Midbrain (tissue), 1 donor: ENCODE measurements around the gene SAPCD1.

Source experiments
- DNase-seq: peaks from one replicate; lab custom pipeline; 2025; lab: John Stamatoyannopoulos, UW

Gene SAPCD1

DNA sequence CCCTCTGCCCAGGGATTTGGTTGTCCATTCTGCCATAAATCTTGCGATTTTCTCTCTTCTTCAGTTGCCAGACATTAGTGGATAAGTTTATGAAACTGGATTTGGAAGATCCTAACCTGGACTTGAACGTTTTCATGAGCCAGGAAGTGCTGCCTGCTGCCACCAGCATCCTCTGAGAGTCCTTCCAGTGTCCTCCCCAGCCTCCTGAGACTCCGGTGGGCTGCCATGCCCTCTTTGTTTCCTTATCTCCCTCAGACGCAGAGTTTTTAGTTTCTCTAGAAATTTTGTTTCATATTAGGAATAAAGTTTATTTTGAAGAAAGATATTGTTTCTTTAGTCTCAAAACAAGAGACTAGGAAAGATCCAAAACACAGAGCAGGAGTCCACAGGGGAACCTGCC lies at the start of gene SAPCD1:
Gene SAPCD1 (plus strand): TSS at position 301 of the 400 bp plus-strand sequence. CDS start 399 bp downstream, outside the sequence.
- no peak for DNase-seq

DNA sequence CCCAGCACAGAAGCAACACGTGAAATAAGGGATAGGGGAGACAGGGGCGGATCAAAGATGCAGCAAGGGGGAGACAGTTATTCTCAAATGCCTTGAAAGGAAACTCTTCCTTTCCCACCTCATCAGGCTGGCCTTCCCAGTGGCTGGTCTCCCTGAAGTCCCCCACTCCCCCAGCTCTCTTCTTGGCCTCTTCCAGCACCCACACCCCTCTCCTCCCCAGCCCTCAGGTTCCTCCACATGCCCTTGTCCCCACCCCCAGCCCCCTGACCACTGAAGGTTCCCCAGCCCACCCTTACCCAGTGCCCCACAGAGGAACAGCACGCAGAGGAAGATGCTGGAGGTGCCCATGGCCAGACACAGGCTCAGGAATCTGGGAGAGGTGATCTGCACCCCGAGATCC lies 49.0 kb upstream of the SAPCD1 start:
- DNase-seq = no peak

DNA sequence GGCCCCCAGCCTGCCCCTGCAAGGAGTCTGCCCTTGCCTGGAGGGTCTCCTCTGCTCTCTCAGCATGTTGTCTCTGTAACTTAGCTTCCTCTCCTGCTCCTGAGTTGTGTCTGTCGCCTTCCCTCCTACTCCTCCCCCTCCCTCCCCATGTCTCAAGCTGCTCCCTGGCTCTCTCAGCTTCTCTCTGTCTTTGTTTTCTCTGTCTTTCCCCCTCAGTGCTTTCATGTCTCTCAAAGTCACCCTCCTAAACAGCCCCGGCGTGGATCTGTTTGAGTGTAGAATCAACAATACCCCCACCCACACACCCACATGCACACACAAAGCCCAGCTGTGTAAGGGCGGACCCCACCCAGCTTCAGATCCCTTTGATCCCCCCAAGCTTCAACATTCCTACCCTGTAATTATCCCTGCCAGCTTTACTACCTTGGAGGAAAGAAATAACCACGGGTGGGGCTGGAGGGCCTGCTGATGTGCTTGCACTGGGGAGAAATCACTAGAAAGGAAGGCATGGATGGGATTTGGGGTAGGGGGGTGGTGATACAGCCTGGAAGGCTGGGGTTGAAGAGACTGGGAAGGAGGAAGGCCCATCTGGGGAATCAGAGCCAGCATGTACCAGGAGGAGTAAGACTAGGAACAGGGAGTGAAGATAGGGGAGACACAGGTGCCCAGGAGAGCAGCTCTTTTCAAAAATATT lies 48.3 kb upstream of the SAPCD1 start:
- no peak for DNase-seq

DNA sequence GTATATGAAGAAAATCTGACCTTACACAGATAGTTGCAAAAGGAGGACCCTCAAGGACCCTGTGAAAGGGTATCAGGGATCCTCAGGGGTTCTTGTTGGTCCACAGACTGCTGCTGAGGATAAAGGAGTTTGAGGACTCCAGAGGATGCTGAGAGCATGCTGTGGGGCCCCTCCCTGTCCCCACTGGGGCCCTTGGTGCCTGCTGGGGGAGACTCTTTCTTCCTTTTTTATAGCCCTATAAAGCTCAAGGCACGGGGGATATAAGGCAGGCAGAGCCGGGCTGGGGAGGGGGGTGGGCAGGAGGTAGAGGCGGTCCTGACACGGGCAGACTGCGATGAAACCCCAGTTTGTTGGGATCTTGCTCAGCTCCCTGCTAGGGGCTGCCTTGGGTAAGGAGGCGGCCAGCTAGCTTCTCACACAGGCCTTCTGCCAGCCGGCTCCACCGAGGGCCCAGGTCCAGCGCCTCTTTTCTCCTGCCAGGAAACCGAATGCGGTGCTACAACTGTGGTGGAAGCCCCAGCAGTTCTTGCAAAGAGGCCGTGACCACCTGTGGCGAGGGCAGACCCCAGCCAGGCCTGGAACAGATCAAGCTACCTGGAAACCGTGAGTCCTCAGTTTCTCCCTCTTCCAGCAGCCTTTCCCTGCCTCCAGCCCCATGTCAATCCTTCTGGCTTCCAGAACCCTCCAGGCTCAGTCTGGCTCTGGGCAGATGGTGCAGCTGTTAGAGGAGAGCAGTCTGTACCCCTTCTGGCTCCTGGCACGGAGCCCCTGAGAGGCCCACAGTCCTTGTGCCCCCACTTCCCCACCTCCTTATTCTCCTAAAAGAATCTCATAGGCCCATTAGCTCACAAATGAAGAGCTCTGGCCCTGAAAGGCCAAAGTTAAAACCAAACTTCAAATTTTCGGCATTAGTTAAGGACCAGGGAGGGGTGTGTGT lies 47.2 kb upstream of the SAPCD1 start, which contains the start of gene LY6G6D:
Gene LY6G6D (plus strand): TSS at position 327 of the 937 bp plus-strand sequence. CDS start 8 bp downstream, at position 335.
- DNase-seq = no peak

GRCh38 chr6:31717499-31718222 lies 44.8 kb upstream of the SAPCD1 start:
- DNase-seq = no peak

- DNase-seq = no peak
Observed at GRCh38 chr6:31718265-31718664, 44.2 kb upstream of the SAPCD1 start.

DNA sequence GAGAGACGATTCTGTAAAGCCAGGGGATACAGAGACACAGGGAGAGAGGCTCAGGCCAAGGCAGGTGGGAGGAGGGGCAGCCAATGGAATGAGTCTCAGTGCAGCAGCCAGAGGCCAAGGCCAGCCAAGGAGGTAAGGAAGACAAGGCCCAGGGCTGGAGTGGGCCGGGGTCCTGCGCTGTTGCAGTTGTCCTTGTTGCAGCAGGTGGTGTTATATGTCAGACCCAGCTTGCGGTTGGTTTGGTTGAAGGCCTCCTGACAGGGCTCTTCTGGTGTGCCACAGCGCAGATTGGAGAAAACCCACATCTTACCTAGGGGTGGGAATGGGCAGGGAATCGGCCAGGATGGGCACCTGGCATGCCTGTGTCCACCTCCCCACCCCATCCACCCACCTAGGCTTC lies 43.5 kb upstream of the SAPCD1 start:
- DNase-seq = no peak

- no peak for DNase-seq
Observed at GRCh38 chr6:31720196-31720770, 42.2 kb upstream of the SAPCD1 start.

- no peak for DNase-seq
Observed at GRCh38 chr6:31721351-31722020, 41.0 kb upstream of the SAPCD1 start, which contains the start of gene LY6G6C. LY6G6C (minus strand) TSS chr6:31721746; CDS start chr6:31721679, 67 bp downstream.

DNA sequence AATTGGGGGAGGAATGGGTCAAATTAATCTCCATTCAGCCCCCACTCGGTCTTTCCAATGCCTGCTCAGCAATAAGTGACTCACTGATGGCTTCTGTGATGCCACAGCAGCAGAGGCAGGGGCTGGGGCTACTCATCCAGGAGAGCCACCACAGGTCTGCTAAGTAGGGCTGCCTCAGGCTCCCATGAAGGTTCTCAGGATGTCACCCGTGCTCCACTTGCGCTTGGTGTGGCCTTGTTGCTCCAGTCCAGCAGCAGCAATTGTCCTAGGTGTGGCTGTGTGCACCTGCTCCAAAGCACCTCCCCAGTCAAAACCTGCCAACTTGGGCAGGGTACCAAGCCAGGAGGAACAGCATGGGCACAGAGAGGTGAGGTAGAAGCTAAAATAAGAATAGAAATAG lies 40.3 kb upstream of the SAPCD1 start:
- no peak for DNase-seq

DNA sequence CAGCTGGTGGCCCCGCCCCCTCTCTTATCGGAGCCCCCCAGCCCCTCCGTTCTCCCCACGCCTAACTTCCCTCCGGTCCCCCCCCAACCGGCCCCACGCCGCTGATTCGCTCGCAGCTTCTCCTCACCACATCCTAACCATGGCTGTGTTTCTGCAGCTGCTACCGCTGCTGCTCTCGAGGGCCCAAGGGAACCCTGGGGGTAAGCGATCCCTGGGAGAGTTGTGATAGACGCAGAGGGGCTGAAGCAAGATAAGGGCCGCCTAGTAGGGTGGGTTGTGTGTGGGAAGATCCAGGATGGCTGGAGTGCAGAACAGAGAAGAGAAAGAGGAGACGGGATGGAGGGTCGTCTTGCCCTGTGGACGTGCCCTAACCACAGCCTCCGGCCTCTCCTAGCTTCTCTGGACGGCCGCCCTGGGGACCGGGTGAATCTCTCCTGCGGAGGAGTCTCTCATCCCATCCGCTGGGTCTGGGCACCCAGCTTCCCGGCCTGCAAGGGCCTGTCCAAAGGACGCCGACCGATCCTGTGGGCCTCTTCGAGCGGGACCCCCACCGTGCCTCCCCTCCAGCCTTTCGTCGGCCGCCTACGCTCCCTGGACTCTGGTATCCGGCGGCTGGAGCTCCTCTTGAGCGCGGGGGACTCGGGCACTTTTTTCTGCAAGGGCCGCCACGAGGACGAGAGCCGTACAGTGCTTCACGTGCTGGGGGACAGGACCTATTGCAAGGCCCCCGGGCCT lies 39.0 kb upstream of the SAPCD1 start, which contains the start of gene MPIG6B:
Gene MPIG6B (plus strand): TSS at position 129 of the 735 bp plus-strand sequence. CDS start 11 bp downstream, at position 140.
- DNase-seq = no peak

DNA sequence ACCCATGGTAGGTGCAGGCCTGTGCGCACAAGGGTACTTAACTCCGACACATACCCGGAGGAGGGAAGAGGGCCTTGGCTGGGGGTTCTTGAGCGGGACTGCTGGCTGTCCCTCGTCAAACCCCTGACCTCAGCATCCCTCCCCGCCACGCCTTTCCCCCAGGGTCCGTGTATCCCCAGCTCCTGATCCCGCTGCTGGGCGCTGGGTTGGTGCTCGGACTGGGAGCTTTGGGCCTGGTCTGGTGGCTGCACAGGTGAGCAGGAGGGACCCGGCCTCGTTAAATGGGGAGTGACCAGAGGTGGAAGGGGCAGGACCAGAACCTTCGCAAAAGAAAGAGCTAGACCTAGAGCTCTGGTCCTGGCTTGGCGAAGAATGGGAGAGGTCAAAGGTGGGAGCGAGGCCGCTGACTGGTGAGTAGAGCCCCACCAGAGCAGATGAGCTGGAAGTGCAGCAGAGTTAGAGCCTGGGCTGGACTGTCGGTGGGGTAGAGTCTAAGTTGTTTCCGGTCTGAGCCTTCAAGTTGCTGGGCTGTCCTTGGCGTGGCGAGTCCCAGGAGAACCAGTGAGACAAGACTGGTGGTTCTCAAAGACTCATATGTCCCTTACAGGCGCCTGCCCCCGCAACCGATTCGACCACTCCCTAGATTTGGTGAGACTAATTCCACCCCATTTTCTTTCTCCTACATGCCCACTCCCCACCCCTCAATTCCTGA lies 38.3 kb upstream of the SAPCD1 start:
- no peak for DNase-seq

GRCh38 chr6:31725502-31726350 lies 36.7 kb upstream of the SAPCD1 start:
- no peak for DNase-seq

DNA sequence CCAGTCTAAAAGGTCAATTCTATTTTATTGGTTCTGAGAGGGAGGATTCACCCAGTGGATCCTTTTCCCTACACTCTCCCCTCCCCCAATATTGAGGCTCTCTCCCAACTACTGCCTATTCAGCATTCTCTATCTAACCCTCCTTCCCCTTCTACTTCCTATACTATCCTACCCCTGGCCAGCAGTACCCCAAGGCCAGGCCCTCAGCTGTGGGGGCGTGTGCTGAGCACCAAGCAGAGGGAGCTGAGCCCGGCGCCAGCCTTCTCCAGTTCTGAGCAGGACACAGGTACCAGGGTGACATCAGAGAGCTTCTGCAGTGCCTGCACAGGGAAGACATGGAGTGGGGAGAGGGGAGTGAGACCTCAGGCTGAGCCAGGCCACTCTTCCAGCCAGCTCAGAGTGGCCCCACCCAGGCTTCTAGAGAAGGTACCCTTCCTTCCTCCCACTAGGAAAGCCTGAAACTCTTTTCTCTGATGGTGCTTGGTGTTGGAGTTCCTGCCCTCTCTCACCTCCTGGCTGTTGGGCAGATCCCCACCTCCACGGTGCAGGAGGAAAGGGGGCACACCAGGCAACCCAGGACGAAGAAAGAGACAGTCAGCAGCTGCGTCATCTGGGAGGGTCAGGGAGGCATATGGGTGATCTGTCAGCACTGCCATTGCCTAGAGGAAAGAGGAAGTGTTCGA lies 35.3 kb upstream of the SAPCD1 start:
- no peak for DNase-seq

GRCh38 chr6:31727717-31728671 lies 34.5 kb upstream of the SAPCD1 start:
- DNase-seq = no peak

DNA sequence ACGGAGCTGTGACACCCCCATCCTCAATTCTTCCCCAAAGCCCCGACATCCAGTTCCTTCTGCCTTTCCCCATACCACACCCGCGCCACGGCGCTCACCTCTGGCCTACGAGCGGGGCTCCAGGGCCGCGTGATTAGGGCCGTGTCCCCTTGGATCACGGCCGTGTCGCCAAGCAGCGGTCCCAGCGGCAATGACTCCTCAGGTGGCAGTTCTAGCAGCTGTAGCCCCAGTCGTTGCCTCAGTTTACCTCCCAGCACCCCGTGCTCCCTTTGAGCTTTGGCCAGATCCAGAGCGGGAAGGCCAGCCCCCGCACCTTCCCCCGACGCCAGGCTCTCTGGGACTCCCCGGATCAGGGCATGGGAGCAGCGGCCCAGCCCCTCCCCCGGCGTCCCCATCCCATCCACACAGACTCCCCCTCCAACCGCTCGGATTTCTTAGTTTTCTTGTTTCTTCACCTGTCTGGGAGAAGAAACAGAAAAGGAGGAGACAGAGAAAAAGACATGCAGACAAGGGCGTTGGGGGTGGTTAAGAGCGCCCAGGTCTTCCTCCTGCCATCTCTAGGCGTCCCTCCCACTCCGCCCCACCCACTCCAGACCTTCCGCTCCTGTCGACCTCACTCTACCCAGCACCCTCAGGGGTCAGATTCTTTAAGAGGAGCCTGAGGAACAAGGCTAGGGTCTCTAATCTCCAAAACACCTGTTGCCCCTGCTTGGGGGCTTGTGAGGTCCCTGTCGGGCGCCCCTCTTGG lies 33.5 kb upstream of the SAPCD1 start, which contains the start of gene DDAH2:
Gene DDAH2 (minus strand): TSS at position 533 of the 748 bp plus-strand sequence. CDS start 138 bp downstream, at position 395.
- no peak for DNase-seq
